ENCODE data around the gene KRTAP5-2.

- TF ChIP-seq RB1 (IDR thresholded peaks at IDR 0.05; ENCODE audit: low read depth) (no peak), ZNF592 (IDR thresholded peaks at IDR 0.05) (no peak), BHLHE40 (IDR thresholded peaks at IDR 0.05; ENCODE audit: low read length) (no peak), ZBTB33 (CRISPR knock-in tag; IDR thresholded peaks at IDR 0.05) (no peak), MAFF (IDR thresholded peaks at IDR 0.05; ENCODE audit: low read length) (no peak), SMAD4 (CRISPR knock-in tag; conservative IDR thresholded peaks at IDR 0.05) (no peak), SPI1 (IDR thresholded peaks at IDR 0.05; ENCODE audit: borderline replicate concordance, low read depth, low read length) (no peak), DPF2 (IDR thresholded peaks at IDR 0.05) (no peak), CBX5 (IDR thresholded peaks at IDR 0.05; ENCODE audit: borderline replicate concordance, low read depth) (no peak), POLR2A (conservative IDR thresholded peaks at IDR 0.05) (no peak), TBP (optimal IDR thresholded peaks at IDR 0.05; ENCODE audit: low read depth, low read length) (no peak), ARID3B (CRISPR knock-in tag; IDR thresholded peaks at IDR 0.05; ENCODE audit: borderline replicate concordance) (no peak)
These were observed 27.6 kb downstream of the KRTAP5-2 start for GRCh38 chr11:1570531-1570895.

All from K562 (cell line).